SH-SY5Y (cell line): ENCODE data around the gene AGO3.

Experiments used
- GATA2 ChIP-seq: IDR thresholded peaks from 2 replicates; pipeline ENCODE4 v1.6.1; 2011; ENCODE audit warnings: mild to moderate bottlenecking, low read depth, low read length
- GATA3 ChIP-seq: IDR thresholded peaks from 2 replicates; pipeline ENCODE4 v1.6.1; 2011; ENCODE audit warnings: low read depth, mild to moderate bottlenecking, low read length, moderate library complexity

AGO3 gene

DNA sequence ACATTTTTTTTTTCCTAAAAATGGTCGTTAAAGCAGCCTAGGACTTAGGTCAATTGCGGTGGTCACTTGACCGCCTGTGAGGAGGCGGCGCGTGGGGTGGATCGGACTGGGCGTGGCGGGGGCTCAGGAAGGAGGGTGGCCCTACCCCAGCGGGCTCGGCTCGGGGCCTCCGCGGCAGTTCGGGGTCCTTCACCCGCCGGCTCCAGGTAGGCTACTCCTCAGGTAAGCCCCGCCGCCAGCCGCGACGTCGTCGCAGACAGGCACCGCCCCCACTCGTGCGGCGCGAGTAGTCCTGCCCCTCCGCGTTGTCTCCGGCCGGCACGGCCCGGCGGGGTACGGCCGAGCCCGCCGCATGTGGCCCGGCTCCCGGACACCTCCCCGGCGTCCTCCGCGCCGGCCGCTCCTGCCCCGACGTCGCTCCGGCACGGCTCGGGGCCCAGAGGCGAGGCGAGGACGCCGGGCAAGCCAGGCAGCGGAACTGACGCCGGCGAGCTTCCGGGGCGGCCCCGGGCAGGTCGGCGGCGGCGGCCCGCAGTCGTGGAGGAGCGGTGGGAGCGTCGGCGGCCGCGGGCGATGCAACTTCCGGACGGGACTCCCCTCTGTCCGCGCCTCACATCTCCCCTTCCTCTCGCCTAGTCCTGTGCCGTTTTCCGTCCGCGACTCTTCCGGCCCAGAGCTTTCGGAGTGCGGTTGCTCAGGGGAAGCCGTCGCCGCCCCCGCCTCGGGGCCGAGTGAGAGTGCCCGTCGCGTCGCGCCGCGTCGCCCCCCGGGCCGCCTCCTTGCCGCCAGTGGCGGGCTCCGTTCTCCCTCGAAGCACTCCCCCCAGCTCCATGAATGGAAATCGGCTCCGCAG, at the start of gene AGO3:
TSS of gene AGO3 (plus strand) at position 513 of the 853 bp plus-strand sequence. CDS start at position 835, 322 bp downstream.
- TF ChIP-seq GATA3 (no peak), GATA2 (no peak; the same call in 1 of the 2 replicates)

DNA sequence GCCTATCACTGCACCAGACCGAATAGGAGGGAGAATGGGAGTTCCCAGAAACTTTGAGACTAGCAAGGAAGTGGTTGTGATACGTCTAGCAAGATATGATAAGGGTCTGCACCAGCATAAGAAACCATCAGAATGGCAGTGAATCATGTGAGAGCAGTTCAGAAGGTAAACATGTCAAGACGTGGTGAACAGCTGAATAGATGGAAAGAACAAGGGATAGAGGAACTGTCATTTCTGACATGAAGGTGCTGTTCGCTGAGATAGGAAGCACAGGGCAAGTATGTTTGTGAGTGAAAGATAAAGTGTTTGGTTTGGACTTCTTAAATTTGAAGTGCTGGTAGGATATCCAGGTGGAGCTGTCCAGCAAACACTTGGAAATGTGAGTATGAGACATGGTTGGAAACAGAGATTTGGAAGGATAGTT, 49.0 kb upstream of the AGO3 start:
- TF ChIP-seq GATA3 (no peak), GATA2 (no peak)

DNA sequence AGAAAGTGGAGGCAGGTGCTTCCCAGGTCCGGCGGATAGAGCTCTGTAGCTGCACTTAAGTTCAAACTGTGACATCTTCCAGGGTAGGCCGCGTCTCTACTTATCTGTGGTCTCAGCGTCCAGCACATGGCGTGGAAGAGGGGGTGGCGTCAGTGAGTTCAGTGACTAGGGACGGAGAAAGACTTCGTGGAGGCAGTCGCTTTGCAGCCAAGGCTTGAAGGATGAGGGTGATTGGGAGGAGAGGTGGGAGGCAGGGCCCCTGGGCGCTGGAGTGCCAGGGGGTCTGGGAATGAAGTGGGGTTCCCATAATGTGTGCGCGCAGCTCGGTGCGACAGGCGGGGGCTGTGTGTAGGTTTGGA, 48.3 kb upstream of the AGO3 start:
- TF ChIP-seq GATA3 (no peak), GATA2 (no peak)

DNA sequence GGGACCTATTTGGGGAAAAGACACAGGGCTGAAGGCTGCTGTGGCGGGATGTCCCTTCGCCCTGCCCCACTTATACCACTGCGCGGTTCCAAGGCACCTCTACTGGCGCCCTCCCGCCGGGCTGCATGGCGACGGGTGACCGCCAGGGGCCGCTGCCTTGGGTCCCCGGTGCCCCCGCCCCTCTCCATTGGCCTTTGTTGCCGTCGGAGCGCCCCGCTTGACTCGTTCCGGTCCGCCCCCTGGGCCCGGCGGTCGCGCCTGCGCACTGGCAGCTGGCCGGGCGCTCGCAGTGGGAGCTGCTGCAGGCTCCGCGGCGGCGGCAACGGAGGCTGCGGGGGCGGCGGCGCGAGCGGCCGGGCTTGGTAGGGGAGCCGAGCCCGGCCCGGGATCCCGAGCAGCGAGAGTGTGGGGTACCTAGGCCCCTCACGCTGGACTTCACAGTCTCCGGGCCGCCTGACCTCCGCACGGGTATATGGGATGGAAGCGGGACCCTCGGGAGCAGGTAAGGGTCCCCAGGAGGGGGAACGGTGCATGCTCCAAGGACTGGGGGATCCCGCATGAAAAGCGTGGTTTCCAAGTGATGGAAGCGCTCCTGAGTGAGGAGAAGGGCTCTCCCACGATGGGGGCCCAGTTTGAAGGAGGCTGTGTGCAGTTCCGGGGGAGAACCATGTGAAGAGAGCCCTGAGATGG, 47.8 kb upstream of the AGO3 start, which contains the start of gene AGO1:
TSS of gene AGO1 (plus strand) at position 265 of the 690 bp plus-strand sequence. CDS start at position 478, 213 bp downstream.
- TF ChIP-seq GATA2 (no peak), GATA3 (no peak)

DNA sequence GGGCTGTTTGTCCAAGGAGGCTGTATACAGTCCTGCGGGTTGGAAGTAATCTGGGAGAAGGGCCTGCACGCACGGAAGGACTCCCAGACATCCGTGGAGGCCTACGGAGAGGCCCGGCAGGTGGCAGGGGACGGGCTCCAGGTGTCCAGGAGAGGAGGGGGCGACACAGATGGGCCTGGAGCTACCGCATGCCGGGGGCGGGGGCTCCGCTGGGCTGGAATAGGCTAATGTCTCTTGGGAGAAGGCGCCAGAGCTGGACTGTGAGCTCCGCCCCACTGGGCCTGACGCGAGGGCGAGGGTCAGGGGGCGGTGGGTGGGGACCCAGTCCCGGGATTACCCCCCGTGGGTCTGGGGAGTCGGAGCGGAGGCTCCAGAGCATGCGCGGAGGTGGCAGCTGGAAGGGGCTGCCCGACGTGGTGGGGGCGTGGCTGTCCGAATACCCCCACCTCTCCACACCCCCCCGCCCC, 47.2 kb upstream of the AGO3 start:
- no peak for TF ChIP-seq GATA3
- TF ChIP-seq GATA2: no peak

DNA sequence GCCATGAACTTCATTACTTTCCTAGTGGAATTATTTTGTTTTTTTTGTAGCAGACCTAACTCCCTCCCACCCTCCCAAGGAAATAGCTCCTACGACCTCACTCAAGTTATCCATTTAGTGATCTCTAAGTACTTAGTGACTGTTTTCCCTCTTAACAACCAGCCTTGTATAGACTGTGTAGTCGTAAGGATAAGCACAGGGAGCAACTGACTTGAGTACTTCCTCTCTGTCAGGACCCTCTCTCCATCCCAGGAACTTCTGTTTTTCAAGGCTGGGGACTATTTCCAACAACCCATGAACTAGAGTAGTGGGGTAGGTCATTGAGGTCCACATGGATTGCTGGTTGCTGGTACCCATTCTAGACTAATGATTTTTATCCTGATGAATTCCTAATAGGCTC, 46.0 kb upstream of the AGO3 start:
- TF ChIP-seq GATA2 (no peak), GATA3 (no peak)

DNA sequence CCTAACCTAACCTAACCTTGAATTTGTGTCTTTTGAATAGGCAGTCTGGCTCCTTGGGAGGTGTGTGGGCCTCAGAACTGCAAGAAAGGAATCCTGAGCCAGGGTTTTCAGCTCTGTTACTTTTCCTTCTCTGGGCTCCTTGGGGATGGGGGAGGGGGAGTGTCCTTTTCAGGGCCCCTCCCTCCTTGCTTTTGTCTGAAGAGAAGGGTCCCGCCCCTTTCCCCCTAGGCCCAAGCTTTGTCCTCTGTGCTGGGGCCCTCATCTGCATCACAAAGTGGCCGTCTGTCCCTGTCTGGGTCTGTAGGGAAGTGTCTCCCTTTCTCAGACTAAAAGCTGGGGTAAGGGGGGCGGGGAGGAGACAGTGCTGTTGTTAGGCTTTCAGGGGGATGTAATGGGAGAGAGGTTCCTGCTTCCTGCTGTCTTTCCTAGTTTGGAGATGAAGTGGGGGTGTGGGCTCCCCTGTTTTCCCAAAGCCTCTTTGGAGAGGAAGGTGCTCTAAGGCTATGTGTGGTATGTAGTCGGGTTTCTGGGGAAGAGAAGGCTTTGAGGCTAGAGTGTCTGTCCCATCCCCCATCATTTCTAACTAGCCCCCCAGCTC, 44.8 kb upstream of the AGO3 start:
- TF ChIP-seq GATA3 (no peak), GATA2 (no peak)

DNA sequence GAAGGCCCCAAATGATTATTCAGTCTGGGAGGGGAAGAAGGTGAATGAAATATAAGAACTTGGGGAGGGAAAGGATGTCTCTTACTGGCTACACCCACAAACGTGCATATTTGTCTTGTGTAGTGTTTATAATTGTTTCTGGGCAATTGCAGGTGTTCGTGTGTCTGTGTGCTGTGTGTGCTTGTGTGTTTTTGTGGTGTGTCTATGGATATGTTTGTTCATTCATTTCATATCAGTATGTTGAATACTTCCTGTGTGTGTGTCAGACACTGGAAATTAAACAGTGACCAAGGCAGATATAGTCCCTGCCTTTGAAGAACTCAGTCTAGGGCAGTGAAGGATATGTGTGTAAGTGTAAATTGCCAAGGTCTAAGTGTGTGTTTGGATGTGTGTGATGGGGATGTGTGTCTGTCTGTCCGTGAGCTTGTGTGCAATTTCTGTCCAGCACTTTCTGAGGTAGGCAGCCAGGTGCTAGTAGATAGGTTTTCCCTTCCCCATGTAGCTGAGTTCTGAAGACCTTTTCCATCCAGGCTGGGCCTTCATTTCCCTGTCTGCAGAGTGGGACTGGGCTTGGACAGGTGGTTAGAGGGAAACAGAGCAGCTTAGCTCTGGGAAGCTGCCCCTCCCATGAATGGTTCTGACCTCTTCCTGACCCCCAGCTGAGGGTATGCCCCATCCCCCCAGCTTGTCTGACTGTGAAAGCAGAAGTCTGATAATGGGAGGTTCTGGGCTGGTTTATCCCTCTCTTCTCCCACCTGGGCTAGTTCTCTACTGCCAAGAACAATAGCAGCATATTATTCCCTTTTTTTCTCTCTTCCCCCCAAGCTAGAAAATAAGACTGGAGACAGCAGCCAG, 44.1 kb upstream of the AGO3 start:
- TF ChIP-seq GATA3: no peak
- no peak for TF ChIP-seq GATA2

DNA sequence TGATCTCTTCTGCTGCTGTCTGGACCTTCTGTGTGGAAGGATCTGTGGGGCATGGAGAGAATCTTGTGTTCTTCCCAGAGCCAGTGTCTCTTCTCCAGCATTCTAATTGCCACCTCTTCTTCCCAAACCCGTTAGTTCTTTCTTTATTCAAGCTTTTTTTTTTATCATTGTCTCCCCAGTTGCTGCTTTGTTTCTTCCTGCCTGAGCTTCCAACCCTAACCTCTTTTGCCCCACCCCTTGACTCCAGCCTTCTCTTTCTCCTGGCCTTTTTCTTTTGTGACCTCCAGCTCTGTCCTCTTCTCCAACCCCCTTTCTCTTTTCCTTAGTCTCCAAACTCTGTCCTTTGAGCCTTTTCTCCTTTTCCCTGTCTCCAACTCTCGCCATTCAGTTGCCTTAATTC, 43.4 kb upstream of the AGO3 start:
- no peak for TF ChIP-seq GATA3
- no peak for TF ChIP-seq GATA2

DNA sequence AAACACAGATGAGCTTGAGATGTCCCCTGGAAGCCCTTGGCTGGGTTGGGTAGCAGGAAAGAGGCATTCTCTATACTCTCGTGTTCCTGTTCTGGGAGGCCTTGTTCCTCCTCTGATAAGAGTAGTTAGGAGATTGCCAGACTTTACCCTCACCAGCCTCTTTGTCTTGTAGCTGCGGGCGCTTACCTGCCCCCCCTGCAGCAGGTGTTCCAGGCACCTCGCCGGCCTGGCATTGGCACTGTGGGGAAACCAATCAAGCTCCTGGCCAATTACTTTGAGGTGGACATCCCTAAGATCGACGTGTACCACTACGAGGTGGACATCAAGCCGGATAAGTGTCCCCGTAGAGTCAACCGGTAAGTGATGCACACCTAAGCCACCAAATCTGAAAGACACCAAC, 42.6 kb upstream of the AGO3 start:
- TF ChIP-seq GATA2 (no peak), GATA3 (no peak)

DNA sequence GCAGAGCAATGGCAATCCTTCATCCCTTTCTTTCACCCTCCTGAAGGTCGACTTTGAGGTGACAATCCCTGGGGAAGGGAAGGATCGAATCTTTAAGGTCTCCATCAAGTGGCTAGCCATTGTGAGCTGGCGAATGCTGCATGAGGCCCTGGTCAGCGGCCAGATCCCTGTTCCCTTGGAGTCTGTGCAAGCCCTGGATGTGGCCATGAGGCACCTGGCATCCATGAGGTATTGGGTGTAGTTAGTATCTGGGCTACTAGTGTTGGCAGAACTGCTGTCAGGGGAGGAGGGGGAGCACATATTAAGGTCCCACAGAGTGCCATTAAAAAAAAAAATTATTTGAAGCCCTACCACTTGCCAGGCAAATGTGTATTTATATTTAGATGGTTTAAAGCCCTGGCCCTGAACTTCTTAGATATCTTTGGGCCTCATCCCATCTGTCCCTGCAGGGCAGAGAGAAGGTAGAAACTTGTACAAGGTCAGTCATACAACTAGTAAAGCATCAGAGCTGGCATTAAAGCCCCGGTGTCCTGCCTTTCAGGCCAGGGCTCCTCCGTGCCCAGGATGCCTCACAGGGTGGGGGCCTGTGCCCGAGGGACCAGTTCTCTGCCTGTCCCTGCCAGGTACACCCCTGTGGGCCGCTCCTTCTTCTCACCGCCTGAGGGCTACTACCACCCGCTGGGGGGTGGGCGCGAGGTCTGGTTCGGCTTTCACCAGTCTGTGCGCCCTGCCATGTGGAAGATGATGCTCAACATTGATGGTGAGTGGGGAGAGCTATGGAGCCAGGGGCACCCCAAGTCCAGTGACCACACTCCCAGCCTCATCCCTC, 37.6 kb upstream of the AGO3 start:
- TF ChIP-seq GATA2: no peak
- no peak for TF ChIP-seq GATA3

DNA sequence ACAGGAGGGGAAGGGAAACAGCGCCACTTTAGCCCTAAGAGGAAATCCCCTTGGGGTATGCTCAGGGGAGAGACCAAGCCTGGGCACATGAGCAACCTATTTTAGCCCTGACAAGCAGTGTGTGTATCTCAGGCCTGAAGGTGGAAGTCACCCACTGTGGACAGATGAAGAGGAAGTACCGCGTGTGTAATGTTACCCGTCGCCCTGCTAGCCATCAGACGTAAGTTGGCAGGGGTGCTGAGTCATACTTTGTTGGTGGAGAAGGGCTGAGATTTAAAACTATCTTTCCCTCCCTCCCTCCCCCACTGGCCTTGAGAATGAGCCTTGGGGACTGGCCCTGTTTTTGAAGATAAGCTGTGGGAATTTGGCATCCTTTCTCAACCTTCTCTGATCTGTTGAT, 36.7 kb upstream of the AGO3 start:
- no peak for TF ChIP-seq GATA2
- TF ChIP-seq GATA3: no peak

DNA sequence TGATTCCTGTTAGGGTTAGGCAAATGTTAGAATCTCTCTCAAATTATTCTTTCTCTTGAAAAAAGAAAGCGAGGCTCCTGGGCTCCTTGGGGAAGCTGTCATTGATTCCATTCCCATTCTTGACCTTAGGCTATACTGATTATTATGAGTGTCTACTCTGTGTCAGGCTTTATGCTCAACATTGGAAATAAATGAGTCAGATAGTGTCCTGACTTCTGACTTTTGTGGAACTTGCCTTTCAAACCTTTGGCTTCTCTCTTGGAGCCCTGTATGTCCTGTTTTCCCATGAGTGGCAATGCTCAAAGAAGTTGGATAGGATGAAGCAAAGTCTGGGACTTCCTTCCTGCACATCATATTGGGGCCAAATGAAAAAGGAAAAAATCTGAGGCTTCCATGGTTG, 36.2 kb upstream of the AGO3 start:
- TF ChIP-seq GATA3 (no peak), GATA2 (no peak)

DNA sequence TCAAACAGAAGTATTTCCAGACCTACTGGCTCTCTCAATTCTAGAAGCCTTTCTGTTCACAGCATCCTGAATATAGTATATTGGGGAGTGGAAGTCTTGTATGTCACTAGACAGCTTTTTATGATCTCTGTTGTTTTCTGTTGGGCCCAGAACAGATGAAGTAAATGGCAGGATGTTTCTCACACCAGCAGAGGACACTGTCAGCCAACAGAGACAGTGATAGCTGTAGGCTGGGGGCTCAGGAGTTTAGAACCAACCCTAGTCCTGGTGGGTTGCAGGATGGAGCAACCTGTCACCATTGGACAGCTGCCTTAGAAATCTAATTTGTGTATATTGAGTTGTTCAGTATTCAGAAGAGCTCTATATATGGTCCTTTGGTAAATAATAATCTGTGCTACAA, 31.0 kb upstream of the AGO3 start:
- TF ChIP-seq GATA2 (no peak), GATA3 (no peak)

DNA sequence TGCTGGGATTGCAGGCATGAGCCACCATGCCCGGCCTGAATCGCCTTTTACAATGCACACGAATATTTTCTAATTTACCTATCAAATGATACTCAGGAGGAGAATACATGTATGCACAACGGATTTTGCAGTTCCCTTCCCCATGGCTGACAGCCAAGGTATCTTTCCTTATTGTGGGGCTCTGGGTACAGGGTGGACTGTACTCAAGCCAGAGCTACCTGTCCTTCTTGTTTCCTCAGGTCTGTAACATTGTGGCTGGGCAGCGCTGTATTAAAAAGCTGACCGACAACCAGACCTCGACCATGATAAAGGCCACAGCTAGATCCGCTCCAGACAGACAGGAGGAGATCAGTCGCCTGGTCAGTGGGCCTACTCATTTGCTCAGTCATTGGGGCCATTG, 29.7 kb upstream of the AGO3 start:
- TF ChIP-seq GATA2: no peak
- no peak for TF ChIP-seq GATA3
